Neural cell (in vitro differentiated cells): Measurements from ENCODE around the gene RPL18. TPM values are rescaled to one million over a fixed set of nuclear protein-coding genes. Genes with fewer than 3 reads are reported as not detected.

Experiments
- H2AFZ ChIP-seq: fragments of 200-600, 300-800 bp; sonication (generic), shearing (Covaris generic); 2 replicates; pipeline ENCODE4 v1.6.0; 2014; ENCODE audit warnings: low read depth, mild to moderate bottlenecking, antibody characterized with exemption, low read length, moderate library complexity
- H3F3A ChIP-seq: fragments of 200-600 bp; shearing (Covaris generic); 2 replicates; pipeline ENCODE4 v1.6.1; 2016; ENCODE audit warnings: mild to moderate bottlenecking, moderate library complexity, mixed read lengths, antibody characterized with exemption, low read length; ENCODE audit not compliant: insufficient read depth, poor library complexity, severe bottlenecking
- H3K27ac ChIP-seq: fragments of 200-600, 300-800 bp; sonication (generic), shearing (Covaris generic); 2 replicates; pipeline ENCODE4 v1.5.1; 2014; ENCODE audit warnings: mild to moderate bottlenecking, low read length, moderate library complexity
- H3K27me3 ChIP-seq: fragments of 300-800, 200-600 bp; sonication (generic), shearing (Covaris generic); 2 replicates; pipeline ENCODE4 v1.6.0; 2014; ENCODE audit warnings: mild to moderate bottlenecking, low read depth, low read length, moderate library complexity; ENCODE audit not compliant: insufficient read depth
- H3K36me3 ChIP-seq: fragments of 300-800, 200-600 bp; sonication (generic), shearing (Covaris generic); 2 replicates; pipeline ENCODE4 v1.5.1; 2014; ENCODE audit warnings: mild to moderate bottlenecking, antibody characterized with exemption, low read length, moderate library complexity; ENCODE audit not compliant: insufficient read depth
- H3K4me2 ChIP-seq: fragments of 300-800, 200-600 bp; sonication (generic), shearing (Covaris generic); 2 replicates; pipeline ENCODE4 v1.6.0; 2014; ENCODE audit warnings: mild to moderate bottlenecking, low read length
- H3K4me3 ChIP-seq: fragments of 300-800, 200-600 bp; sonication (generic), shearing (Covaris generic); 2 replicates; pipeline ENCODE4 v1.5.1; 2014; ENCODE audit warnings: mild to moderate bottlenecking, low read length, moderate library complexity
- H3K79me2 ChIP-seq: fragments of 200-600 bp; shearing (Covaris generic); replicated peaks from 2 replicates; pipeline ENCODE4 v1.6.0; 2014; ENCODE audit warnings: mild to moderate bottlenecking, low read length, moderate library complexity; ENCODE audit not compliant: insufficient read depth
- H3K9ac ChIP-seq: fragments of 300-800, 200-600 bp; sonication (generic), shearing (Covaris generic); 2 replicates; pipeline ENCODE4 v1.6.1; 2016; ENCODE audit warnings: mild to moderate bottlenecking, low read length, mixed read lengths
- H3K9me2 ChIP-seq: fragments of 200-600 bp; shearing (Covaris generic); 2 replicates; pipeline ENCODE4 v1.6.1; 2016; ENCODE audit warnings: mild to moderate bottlenecking, low read length, mixed read lengths; ENCODE audit not compliant: insufficient read depth
- H3K9me3 ChIP-seq: fragments of 200-600, 300-800 bp; sonication (generic), shearing (Covaris generic); 2 replicates; pipeline ENCODE4 v1.6.1; 2016; ENCODE audit warnings: mild to moderate bottlenecking, mixed run types, low read length, moderate library complexity, mixed read lengths
- H4K20me1 ChIP-seq: fragments of 200-600 bp; shearing (Covaris generic); 2 replicates; pipeline ENCODE4 v1.6.1; 2016; ENCODE audit warnings: mild to moderate bottlenecking, mixed run types; ENCODE audit not compliant: insufficient read depth
- CTCF ChIP-seq: fragments of 450-650 bp; IDR thresholded peaks from 2 replicates; pipeline ENCODE4 v1.5.1; 2014; ENCODE audit warnings: antibody characterized with exemption, mild to moderate bottlenecking, moderate library complexity; ENCODE audit not compliant: poor library complexity, severe bottlenecking
- EP300 ChIP-seq: fragments of 450-650 bp; conservative IDR thresholded peaks from 2 replicates; pipeline ENCODE4 v1.6.1; 2014; ENCODE audit warnings: antibody characterized with exemption, mild to moderate bottlenecking, moderate library complexity; ENCODE audit not compliant: poor library complexity, severe bottlenecking
- EZH2 ChIP-seq: fragments of 200-600, 300-800 bp; shearing (Covaris generic), sonication (generic); IDR thresholded peaks from 2 replicates; pipeline ENCODE4 v1.6.1; 2014; ENCODE audit warnings: antibody characterized with exemption, low read length, borderline replicate concordance, mild to moderate bottlenecking; ENCODE audit not compliant: insufficient read depth, poor library complexity, severe bottlenecking
- MXI1 ChIP-seq: fragments of 450-650 bp; conservative IDR thresholded peaks from 2 replicates; pipeline ENCODE4 v1.6.1; 2014; ENCODE audit warnings: antibody characterized with exemption, mild to moderate bottlenecking; ENCODE audit not compliant: poor library complexity, severe bottlenecking
- RAD21 ChIP-seq: fragments of 450-650 bp; conservative IDR thresholded peaks from 2 replicates; pipeline ENCODE4 v1.6.1; 2014; ENCODE audit warnings: antibody characterized with exemption, mild to moderate bottlenecking, moderate library complexity
- REST ChIP-seq: IDR thresholded peaks from 2 replicates; pipeline ENCODE4 v1.6.1; 2012; ENCODE audit warnings: borderline replicate concordance
- SMC3 ChIP-seq: fragments of 450-650 bp; conservative IDR thresholded peaks from 2 replicates; pipeline ENCODE4 v1.6.1; 2014; ENCODE audit warnings: antibody characterized with exemption, mild to moderate bottlenecking, moderate library complexity; ENCODE audit not compliant: poor library complexity
- TAF1 ChIP-seq: IDR thresholded peaks from 2 replicates; pipeline ENCODE4 v1.6.1; 2012; ENCODE audit warnings: low read depth
- polyA plus RNA-seq: library from polyadenylated mRNA; depleted of rRNA; stranded (reverse); fragments of >200 nt; gene quantifications from 2 replicates; pipeline ENCODE4 v1.2.3, GENCODE V29; 2014

The RPL18 gene
- polyA plus RNA-seq, 1 donor from 2014 or later = 2,102 TPM

- no peak overlapping the region for H3K4me3 ChIP-seq
- no peak overlapping the region for H3K9ac ChIP-seq
- no peaks in the 10 kb centered on the region for H3F3A ChIP-seq
- H3K27ac ChIP-seq = no peak overlapping the region
- H3K9me3 ChIP-seq = no peaks in the 10 kb centered on the region
- no peaks in the 10 kb centered on the region for H3K9me2 ChIP-seq
- no peaks in the 10 kb centered on the region for H3K36me3 ChIP-seq
- no peak overlapping the region for H2AFZ ChIP-seq
- H4K20me1 ChIP-seq = no peaks in the 10 kb centered on the region
- H3K27me3 ChIP-seq = no peaks in the 10 kb centered on the region
- no peak overlapping the region for H3K4me2 ChIP-seq
- H3K79me2 ChIP-seq = no peaks in the 10 kb centered on the region
- TF ChIP-seq EZH2 = no peak
- no peak for TF ChIP-seq RAD21
- no peak for TF ChIP-seq CTCF
- no peak for TF ChIP-seq REST
- TF ChIP-seq SMC3 = no peak
- no peak for TF ChIP-seq MXI1
- TF ChIP-seq TAF1 = no peak
These were observed 22.1 kb downstream of the RPL18 start for GRCh38 chr19:48596679-48597465.

DNA sequence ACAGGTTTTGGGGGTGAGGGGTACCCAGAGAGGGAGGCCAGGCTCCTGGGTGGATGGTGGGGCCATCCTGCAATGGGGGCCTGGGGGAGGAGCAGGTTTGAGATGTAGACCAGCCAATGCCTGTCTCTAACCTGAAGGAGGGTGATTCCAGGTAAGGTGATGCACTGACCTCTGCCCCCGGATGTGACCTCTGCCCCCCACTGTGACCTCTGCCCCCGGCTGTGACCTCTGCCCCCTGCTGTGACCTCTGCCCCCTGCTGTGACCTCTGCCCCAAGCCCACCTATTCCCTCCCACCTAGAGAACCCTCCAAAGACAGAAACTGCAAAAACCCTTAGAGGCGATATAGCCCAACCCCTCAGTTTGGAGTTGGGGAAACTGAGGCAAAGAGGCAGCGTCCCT, 22.7 kb downstream of the RPL18 start:
- Histone ChIP-seq H3K27me3 (no peaks in the 10 kb centered on the region), H3K9me2 (no peaks in the 10 kb centered on the region), H3K36me3 (no peaks in the 10 kb centered on the region), H3K4me2 (no peak overlapping the region), H4K20me1 (no peaks in the 10 kb centered on the region), H3K9ac (no peak overlapping the region), H3K79me2 (no peaks in the 10 kb centered on the region), H3F3A (no peaks in the 10 kb centered on the region), H3K27ac (no peak overlapping the region), H3K4me3 (no peak overlapping the region), H3K9me3 (no peaks in the 10 kb centered on the region), H2AFZ (no peak overlapping the region)
- TF ChIP-seq EP300 = no peak
